LNCAP (cell line): ENCODE results near the gene C8G.

Experiments used
- CTCF ChIP-seq: fragments of 450-650 bp; IDR thresholded peaks from 2 replicates; pipeline ENCODE4 v1.5.1; 2017; ENCODE audit warnings: mild to moderate bottlenecking

C8G gene

GRCh38 chr9:136950656-136951276 lies 5.7 kb downstream of the C8G start:
- TF ChIP-seq CTCF = no peak

DNA sequence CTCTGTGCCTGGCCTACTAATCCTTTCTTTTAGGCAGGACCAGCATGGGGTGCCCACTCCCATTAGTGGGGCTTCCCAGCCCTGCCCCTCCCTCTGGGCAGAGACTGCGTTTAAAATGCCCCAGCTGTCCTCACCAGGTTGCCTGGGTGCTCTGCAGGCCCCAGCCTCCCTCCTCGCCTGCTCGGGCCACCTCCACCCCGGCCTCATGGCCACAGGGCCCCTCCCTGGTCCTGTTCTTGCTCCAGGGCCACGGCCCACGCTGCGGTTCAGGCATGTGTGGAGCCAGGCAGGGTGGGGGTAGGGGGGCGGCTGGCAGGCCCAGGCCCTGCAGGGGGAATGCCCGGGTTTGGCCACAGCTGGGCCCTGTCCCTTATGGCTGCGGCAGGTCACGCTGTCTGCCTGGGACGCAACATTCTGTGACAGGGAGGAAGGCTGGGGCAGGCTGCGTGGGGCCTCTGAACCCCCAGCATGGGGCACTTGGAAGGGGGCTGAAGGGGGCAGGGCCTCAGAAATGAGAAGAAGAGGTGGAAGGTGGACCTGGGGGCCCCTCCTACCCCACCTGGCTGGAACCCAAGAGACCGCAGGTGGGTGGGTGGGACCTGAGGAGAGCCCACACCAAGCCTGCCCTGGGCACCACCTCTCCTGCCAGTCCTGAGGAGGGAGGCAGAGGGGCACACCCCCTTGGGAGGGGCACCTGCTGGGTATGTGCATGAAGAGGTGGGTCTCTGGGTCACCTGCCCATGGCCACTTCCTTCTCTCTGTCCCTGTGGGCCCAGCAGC lies 6.7 kb downstream of the C8G start, which contains the start of gene LCN12:
TSS of gene LCN12 (plus strand) at position 733 of the 780 bp plus-strand sequence. CDS start 55 bp downstream, outside the sequence.
- TF ChIP-seq CTCF = no peak

- no peak for TF ChIP-seq CTCF
Measured at GRCh38 chr9:136952321-136952850, 7.3 kb downstream of the C8G start.

DNA sequence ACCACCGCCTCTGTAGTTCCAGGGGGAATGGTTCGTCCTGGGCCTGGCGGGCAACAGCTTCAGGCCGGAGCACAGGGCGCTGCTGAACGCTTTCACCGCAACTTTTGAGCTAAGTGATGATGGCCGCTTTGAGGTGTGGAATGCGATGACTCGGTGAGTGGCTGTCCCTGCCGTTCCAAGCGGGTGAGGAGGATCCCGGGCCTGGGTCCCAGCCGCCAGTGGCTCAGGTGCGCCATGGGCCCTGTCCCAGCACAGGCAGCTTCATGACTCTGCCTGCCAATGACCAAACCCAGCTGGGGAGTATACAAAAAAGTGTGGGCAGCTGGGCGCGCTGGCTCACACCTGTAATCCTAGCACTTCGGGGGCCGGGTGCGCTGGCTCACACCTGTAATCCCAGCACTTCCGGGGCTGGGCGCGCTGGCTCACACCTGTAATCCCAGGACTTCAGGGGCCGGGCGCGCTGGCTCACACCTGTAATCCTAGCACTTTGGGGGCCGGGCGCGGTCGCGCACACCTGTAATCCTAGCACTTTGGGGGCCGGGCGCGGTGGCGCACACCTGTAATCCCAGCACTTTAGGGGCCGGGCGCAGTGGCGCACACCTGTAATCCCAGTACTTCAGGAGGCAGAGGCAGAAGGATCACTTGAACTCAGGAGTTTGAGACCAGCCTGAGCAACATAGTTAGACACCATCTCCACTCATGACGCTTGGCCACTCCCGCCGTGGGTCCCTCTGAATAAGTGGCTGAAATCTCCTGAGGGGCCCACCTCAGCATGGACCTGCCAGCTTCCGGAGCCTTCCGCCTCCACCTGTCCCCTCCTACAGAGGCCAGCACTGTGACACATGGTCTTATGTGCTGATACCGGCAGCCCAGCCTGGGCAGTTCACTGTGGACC lies 8.1 kb downstream of the C8G start:
- TF ChIP-seq CTCF = no peak

DNA sequence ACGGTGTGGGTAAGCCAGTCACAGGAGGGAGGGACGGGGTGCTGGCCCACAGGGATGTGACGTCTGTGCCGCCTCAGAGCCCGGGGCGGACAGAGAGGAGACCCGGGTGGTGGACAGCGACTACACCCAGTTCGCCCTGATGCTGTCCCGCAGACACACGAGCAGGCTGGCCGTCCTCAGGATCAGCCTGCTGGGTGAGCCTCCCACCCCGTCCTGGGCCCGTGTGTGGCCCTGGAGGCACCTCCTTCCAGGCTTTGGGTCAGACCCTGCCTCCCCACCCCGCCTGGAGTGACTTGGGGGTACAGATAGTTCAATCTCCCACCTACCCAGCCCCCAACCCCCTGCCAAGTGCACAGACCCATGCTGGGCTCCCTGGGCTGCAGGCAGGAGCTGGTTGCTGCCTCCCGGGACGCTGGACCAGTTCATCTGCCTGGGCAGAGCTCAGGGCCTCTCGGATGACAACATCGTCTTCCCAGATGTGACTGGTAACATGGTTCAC lies 8.8 kb downstream of the C8G start:
- no peak for TF ChIP-seq CTCF

GRCh38 chr9:136954270-136955083 lies 9.4 kb downstream of the C8G start:
- TF ChIP-seq CTCF = no peak
